Fibroblast of pulmonary artery (primary cell): ENCODE measurements around the gene AP3B1.

Source experiments
- DNase-seq: peaks from one replicate; pipeline ENCODE4 v3.0.0-alpha.2; 2010; ENCODE audit warnings: low read depth
- H3K4me3 ChIP-seq: replicated peaks from 2 replicates; pipeline ENCODE4 v1.5.1; 2011; ENCODE audit warnings: low read depth, mild to moderate bottlenecking, control low read depth, low read length, moderate library complexity
- CTCF ChIP-seq: IDR thresholded peaks from 2 replicates; pipeline ENCODE4 v1.5.1; 2011; ENCODE audit warnings: mild to moderate bottlenecking, control low read depth, low read length, inconsistent platforms; ENCODE audit errors: missing control alignments

The AP3B1 gene

GRCh38 chr5:78318337-78318736 lies 23.8 kb upstream of the AP3B1 start:
- H3K4me3 ChIP-seq = no peak overlapping the region
- DNase-seq = no peak
- TF ChIP-seq CTCF = no peak

GRCh38 chr5:78317515-78317914 lies 23.0 kb upstream of the AP3B1 start:
- no peak overlapping the region for H3K4me3 ChIP-seq
- TF ChIP-seq CTCF = no peak
- DNase-seq = no peak

- DNase-seq = no peak
- TF ChIP-seq CTCF = no peak
Observed at GRCh38 chr5:78308703-78309102, 14.2 kb upstream of the AP3B1 start.

GRCh38 chr5:78300464-78301045 lies 6.1 kb upstream of the AP3B1 start:
- no peak overlapping the region for H3K4me3 ChIP-seq
- TF ChIP-seq CTCF = peak; percentile 40
- DNase-seq = peak; percentile 59

More at GRCh38 chr5:78308703-78309102, 14.2 kb upstream of the AP3B1 start:
- H3K4me3 ChIP-seq = no peak overlapping the region

- TF ChIP-seq CTCF = peak; percentile 26
- peak overlapping the region; percentile 96 for H3K4me3 ChIP-seq
- DNase-seq = no peak
Observed at GRCh38 chr5:78295035-78295961, 800 bp upstream of the AP3B1 start.

- TF ChIP-seq CTCF = no peak
- H3K4me3 ChIP-seq = peak overlapping the region; percentile 96
- DNase-seq = no peak
Observed at GRCh38 chr5:78293851-78294247, 649 bp downstream of the AP3B1 start.
